ENCODE data around the gene STX10.

DNA sequence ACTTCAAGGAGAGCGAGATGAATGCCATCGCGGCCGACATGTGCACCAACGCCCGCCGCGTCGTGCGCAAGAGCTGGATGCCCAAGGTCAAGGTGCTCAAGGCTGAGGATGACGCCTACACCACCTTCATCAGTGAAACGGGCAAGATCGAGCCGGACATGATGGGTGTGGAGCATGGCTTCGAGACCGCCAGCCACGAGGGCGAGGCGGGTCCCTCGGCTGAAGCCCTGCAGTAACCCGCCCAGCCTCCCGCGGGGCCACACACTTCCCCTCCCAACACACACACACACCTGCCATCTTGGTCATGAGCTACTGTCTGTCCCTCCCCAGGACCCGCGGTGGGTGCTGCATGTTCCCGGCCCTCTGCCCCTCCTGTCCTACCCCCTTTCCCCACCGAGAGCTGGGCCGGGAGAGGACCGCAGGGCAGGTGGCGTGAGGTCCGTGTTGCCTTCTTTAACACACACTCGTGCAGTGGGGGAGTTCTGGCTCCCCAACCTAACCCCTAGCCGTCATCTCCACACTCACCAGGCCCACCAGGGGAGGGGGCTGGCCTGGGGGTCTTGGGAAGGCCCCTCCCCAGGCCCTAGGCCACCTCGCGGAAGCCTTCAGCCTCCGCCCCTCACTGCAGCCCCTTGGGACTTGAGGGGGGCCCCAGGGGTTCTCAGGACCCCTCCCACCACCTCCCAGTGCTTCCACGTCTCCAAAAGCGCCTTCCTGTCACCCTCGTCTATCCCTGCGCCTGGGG lies 11.8 kb downstream of the STX10 start:
- TF ChIP-seq, protein P1, sequence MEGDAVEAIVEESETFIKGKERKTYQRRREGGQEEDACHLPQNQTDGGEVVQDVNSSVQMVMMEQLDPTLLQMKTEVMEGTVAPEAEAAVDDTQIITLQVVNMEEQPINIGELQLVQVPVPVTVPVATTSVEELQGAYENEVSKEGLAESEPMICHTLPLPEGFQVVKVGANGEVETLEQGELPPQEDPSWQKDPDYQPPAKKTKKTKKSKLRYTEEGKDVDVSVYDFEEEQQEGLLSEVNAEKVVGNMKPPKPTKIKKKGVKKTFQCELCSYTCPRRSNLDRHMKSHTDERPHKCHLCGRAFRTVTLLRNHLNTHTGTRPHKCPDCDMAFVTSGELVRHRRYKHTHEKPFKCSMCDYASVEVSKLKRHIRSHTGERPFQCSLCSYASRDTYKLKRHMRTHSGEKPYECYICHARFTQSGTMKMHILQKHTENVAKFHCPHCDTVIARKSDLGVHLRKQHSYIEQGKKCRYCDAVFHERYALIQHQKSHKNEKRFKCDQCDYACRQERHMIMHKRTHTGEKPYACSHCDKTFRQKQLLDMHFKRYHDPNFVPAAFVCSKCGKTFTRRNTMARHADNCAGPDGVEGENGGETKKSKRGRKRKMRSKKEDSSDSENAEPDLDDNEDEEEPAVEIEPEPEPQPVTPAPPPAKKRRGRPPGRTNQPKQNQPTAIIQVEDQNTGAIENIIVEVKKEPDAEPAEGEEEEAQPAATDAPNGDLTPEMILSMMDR (IDR thresholded peaks at IDR 0.05; ENCODE audit: low read depth, low read length, poor library complexity, severe bottlenecking): no peak
- TF ChIP-seq EZH2phosphoT487 (IDR thresholded peaks at IDR 0.05; ENCODE audit: borderline replicate concordance, low read length): no peak

All from DOHH2 (cell line).